NCI-H2081 (cell line): ENCODE data around the gene ACKR2.
A peak's percentile ranks its signal among the peaks of the same experiment; 100 is the strongest.

Experiments used
- DNase-seq, 2 experiments: peaks; one replicate each; lab custom pipeline; 2025; lab: John Stamatoyannopoulos, UW

Gene ACKR2

DNA sequence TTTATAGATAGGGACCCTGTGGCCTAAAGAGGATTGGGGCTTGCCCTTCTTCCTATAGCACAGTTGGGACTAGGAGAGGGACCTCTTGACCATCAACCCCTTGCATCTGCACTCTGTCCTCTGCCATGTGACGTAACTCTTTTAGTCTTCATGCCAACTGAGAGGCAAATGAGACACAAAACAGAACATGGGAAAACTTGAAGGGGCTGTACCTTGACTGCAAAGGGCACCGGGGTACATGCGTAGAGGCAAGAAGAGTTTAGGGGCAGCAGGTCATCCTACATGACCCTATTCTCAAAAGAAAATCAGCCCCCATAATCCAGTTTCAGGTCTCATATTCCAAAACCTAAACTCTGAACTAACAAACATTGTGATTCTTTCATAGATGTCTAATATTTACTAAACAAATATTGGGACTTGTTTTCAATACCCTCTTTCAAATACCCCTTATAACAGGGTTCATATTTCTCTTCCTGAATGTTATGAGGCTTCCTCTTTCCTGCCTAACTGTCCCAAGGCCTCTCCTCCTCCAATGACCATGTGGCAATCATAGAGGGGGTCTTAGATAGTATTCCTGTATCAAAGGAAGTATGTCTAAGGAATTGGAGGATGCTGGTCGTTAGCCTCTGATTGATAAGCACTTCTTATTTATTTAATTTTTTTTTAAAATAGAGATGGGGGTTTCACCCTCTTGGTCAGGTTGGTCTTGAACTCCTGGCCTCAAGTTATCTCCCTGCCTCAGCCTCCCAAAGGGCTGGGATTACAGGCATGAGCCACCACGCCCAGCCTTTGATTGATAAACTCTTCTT lies 20.6 kb downstream of the ACKR2 start:
- no peak for DNase-seq

DNA sequence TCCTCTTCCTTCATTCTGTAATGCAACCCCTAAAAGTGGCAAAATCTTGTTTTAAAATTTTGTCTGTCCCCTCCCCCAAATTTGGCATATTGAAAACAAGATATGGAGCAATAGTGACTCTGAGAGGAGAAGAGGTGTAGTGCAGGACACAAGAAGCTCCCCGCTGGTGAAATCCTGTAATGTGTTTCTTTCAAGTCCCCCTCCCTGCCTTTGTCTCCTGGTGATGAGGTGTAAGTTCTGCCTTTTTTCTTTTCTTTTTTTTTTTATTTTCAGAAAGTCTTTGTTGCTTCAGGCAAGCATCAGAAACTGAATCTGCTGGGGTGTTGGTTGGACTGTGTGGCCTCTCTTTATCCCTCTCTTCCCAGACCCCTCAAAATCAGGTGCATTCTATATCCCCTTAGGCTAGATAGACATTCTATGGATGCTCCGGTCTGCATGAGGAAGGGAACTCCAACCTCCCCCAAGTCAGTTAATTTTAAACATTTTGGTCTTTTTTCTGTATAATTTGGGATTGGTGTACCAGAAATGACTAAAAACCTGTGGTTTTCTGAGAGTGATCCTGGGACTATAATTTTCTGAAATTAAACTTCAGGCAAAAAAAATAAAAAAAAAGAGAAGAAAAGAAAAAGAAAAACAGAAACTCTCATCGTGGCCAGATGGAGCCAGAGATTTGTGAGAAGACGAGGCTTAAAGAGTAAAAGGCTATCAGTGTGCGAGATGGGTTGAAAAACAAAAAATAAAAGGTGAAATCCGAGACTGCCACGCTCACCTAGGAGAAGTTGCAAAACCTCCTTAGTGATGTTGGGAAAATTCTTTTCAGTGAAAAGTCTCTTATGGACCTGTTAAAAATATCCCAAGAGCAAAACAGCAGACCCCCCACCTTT lies 21.4 kb downstream of the ACKR2 start:
- peak; percentile 53 to 65 for DNase-seq

DNA sequence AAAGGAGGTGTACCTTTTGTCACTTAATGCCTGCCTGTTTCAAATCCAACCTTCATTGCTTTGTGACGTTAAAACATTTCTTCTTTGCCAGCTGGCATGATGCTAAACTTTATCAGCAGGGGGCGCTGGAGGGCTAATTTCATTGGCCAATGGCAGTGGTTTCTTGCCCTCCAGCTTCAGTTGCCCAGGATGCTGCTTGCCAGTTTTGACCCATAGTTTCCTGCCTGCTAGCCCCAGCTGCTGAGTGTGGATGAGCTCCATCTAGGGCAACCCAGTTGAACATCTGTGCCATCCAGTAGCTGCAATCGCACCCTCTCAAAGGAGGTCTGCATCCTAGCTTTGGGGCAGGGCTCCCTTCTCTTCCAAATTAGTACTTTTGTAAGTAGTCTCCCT lies 22.1 kb downstream of the ACKR2 start:
- peak; percentile 49 to 74 for DNase-seq

DNA sequence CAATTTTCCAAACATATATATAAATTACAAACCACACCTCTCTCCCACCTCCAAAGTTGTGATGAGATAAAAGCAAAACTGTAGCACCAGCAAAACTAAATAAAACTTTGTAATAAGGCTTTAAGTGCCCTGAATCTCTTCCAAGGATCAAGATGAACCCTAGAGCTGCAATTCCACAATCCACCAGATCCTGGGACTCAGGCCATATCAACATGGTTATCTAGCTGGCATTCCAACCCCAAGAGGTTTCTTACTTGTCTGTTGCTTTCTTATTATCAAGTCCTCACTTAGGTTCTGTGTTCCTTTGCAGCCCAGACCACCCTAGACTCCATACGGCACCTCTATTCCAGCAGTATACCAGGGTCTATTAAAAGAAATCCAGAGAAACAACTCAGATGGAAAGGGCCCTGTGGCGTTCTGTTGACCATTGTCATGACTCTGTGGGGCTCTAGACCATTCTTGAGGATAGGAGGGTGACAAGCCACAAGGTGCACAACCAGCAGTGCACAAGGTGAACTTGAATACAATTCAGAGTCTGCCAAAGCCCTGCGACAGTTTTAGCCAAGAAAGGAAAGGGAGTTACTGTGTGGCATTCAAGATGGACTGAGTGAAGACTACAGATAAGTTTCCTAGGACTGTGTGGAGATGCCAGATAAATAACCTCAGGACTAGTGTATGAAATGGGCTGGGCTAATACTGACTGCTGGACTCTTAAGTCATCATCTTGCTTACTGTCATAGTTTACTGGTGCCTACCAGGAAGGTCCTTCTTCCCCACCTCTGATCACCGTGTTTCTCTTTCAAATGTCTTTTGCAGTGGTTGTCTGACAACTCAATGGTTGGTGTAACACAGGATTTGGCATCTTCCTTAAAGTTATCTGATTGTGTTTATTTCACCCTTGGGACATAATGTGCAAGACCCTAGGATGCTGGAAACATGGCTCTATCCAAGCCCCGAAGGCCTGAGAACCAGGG lies 27.2 kb downstream of the ACKR2 start:
- DNase-seq = no peak

DNA sequence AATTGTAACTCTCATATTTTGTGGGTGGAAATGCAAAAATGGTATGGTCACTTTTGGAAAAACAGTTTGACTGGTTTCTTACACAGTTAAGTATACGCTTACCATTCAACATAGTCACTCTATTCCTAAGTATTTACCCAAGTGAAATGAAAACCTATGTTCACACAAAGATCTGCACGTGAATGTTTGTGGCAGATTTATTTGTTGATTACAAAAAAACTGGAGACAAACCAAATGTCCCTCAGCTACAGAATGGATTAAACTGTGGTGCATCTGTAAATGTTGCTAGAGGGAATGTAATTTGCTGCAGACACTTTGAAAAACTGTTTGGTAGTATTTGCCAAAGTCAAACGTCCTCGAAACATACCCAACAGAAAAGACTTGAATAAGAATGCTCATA lies 29.3 kb downstream of the ACKR2 start:
- DNase-seq = no peak

DNA sequence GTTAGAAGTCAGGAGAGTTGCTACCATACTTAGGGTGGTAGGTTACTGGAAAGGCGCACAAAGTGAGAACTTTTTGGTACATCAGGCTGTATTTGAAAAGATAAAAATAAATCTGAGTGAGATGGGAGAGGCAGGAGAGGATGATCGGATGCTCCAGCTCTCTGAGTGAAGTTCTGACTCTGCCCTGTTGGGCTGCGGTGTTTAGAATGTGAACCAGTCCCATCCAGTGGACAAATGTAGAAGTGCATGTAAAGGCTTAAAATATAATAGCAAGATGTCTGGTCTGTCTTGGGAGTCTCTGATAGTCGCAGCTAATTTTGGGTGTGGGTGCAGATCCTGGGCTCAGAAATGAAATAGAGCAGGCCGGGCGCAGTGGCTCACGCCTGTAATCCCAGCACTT lies 30.4 kb downstream of the ACKR2 start:
- DNase-seq = peak; percentile 10 to 54

DNA sequence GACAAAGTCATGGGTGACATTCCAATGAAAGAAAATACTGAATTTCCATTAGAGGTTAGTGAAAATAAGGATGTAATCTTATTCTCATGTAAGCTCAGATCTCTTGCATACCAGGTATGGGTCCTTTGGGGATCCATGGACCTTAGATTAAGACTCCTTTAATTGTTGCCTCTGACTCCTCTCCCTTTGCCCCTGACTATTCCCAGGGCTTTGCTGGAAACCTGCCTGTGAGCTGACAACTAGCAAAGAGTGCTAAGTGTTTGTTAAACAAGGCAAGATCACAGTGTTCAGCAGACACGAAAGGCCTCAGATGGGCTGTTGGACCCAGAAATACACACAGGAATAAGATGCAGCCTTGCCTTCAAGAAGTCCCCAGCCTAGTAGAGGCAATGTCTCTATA lies 32.1 kb downstream of the ACKR2 start:
- no peak for DNase-seq

DNA sequence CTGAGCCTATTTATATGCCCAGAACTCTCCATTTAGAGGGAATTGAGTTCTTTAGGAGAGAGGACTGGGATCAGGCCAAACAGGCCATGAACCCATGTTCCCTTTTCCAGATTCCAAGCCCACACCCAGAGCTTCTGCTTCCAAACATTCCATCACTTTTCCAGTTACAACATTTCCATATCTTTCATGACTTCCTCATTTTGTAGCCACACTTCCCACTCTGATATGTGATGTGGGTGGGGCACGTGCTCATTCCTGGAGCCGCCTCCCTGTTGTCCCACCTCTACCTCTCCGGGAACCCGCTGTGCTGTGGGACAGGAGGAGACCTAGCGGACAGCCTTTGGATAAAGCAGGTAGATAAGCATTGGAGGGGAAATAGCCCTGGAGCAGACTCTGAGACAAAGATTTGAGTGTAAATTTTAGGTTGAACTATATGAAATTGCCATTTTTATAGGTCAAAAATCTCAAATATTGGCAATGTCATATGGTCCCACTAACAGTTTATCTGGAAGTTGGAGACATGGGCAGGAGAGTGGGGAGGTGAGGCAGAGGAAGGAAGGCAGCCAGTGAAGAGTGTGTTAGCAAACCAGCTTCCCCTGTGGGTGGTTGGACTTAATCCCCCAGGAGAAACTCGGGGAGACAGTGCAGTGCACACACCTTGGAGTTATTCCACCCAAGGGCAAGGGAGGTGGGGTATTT lies 34.6 kb downstream of the ACKR2 start:
- DNase-seq = no peak

DNA sequence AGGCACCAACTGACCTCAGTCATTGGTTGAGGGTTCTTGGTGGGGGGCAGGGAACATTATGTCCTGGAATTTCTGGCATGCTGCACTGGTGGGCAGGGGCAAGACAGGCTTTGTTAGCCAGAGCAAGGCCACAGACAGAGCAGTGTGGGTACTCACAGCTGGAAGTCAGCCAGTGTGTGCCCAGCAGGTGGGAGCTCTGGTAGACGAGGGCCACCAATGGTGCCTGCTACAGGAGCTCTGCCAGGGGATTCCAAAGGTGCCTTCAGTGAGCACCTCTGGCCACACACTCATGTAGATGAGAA lies 35.1 kb downstream of the ACKR2 start:
- DNase-seq = no peak

DNA sequence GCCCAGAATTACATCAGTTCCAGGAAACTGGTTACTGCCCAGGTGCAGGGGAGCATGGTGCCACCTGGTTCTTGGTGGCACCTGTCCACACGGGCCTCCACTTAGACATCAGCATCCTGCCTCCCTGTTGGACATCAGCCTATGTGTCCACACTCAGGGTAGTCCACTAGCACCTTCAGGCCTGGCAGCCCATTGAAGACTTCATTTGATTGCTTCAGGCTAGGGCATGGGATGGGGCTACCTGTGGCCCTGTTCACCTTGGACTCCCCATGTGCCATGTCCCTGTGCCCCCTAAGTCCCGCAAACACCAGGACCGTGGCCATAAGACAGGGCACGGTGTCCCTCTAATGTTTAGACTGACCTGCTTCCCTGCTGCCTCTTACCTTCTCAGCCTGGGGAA lies 35.6 kb downstream of the ACKR2 start:
- no peak for DNase-seq

DNA sequence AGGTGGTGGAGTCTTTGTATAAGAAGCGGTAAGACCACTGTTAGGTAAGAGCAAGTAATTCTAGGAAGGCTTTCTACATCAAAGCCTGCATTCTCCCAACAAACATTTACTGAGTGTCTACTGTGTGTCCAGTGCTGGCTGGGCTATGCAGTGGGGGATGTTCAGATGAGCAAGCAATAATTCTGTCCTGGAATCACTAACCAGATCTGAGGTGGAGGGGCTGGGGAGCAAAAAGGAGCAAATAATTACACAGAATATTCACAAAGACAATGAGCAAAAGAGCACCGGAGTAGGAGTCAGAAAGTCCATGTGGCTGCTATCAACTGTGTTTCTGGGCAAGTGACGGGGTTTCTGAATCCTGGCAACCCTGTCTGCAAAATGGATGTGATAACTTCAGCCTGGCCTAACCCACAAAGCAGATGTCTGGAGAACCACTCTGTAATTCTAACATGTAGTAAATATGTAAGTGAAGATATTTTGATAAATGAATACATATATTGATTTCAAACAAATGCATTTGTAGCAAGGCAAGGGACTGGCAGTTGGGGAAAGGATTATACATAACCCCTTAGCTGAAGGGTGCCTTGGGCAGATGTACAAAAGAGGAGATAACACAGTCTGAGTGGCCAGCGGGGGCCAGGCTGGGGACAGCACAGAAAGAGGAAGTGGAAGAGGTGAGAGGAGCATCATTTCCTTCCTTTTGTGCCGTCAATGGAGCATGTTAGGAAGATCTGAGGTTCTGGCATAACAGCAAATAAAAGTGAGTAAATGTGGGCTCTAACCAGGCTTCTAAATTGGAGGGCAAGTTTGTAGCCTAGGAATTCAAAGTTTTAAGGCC lies 37.7 kb downstream of the ACKR2 start:
- no peak for DNase-seq

DNA sequence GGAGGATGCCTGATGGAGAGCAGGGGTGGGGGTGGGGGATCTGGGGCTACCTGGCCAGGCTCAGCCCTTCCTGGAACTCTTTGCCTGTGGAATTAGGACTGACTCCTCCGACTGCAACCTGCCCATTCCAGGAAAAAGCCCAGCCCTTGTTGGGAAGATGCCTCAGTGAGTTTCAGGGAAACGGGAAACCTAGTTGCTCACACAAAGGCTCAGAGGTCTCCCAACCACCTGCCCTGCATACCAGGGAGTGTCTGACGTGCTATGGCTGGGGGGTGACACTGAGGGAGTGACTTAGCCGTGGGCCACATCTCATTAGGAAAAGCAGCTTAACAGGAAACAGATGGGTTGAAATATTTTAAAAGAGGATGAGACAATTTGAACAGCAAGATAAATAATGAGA lies 38.5 kb downstream of the ACKR2 start:
- DNase-seq = no peak

DNA sequence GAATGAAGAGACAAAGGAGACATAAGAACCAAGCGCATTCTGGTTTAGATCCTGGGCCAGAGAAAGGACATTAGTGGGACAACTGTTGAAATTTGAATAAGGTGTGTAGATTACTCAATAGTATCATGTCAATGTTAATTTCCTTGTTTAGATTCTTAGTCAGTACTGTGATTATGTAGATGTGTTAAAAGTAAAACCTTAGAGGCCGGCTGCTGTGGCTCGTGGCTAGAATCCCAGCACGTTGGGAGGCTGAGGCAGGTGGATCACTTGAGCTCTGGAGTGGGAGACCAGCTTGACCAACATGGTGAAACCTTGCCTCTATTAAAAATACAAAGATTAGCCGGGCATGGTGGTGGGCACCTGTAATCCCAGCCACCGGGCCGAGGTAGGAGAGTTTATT lies 39.8 kb downstream of the ACKR2 start:
- DNase-seq = no peak

DNA sequence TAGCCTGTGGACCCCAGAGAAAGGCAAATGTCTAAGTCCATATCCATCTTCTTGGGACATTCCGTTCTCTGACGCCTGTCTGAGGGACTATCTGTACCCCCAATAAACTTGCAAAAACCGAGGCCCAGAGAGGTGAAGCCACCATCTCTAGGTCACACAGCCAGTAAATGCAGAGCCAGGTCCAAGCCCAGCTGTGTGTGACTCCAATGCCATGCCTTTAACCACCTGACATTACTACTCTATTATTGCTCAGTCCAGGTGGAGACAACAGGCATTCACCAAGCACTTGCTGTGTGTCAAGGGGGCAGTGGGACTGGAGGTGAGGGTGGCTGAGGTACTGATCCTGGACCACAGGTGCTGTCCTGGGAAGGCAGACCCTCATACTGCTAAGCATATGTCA lies 41.0 kb downstream of the ACKR2 start:
- DNase-seq = no peak

DNA sequence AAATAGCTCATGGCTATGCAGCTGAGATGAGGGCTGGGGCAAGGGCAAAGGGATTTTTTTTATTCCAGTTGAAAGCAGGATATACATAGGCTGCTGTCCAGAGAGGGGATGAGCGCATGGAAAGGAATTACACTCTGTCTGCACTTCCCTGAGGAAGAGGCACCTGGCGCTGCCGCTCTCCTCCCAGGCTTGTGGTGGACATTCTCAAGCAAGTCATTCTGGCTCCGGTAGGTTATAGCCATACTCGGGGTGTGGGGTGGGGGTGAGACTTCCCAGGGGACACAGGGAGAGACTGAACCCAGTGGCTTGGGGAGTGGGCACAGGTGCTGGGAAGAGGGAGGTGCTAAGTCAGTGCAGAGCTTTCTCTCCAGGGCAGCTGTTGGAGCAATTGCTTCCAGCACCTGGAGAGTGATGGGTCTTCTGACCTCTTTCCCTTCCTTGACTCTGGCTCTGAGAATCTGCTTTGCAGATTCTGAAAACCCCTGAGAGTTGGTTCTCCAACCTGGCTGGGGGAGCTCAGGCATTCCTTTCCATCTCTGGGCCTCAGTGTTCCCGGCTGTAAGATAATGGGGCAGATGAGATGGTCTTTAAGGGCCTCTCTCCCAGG lies 42.1 kb downstream of the ACKR2 start:
- no peak for DNase-seq

DNA sequence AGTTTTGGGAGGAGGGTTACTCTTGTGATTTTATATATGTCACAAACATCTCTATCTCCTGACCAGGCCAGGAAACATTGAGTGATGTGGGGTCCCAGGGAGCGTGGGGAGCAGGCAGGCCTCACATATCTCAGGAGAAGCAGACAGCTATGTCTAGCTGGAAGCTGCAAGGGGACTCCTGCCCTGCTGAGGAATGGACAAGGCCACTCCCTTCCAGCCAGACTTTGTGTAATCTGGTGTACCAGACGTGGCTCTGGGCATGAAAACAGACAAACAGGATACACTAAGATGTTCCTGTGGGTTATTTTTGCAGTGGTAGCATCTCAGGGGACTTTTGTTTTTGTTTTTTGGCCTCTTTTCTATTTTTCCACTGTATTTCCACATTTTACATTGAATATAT lies 43.2 kb downstream of the ACKR2 start:
- DNase-seq = no peak

DNA sequence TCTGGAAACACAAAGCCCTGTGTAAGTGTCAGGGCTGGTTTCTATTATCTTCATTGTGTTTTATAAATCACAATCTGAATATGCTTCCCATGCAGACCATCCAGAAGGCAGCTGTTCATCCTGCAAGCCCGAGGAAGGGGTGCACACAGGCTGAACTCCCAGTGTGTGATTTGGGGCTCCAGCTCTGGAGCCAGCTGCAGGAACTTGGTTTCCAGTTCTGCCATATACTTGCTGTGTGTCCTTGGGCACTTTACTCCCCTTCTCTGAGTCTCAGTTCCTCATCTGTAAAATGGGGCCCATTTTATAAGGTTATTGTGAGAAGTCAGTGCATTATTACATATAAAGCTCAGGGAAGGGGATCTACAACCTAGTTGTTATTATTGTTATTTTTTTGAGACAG lies 43.8 kb downstream of the ACKR2 start:
- DNase-seq = no peak

DNA sequence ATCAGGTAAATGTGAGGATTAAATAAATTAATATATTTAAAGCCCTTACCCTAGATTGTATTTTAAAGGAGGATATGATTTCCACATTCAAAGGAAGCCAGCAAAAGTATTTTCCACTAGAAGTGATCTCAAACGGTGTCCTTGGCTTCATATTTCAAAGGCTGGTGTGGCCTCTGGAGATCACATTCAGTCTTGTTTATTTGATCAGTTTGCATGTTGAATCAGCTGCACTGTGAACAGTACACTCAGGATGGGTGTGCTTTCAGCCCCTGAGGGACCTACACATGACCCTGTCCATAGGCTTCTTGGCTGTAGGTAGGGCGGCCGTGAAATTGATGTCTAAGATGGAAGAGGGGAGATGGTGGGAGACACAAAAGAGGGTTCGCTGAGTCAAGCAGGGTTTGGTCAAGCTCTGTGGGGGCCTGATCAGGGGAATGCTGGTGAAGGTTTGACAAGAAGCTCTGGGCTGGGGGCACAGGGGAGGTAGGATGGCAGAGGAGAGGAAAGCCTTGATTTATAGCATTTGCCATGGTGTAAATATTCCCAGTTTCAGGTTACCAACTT lies 44.6 kb downstream of the ACKR2 start:
- DNase-seq = no peak

DNA sequence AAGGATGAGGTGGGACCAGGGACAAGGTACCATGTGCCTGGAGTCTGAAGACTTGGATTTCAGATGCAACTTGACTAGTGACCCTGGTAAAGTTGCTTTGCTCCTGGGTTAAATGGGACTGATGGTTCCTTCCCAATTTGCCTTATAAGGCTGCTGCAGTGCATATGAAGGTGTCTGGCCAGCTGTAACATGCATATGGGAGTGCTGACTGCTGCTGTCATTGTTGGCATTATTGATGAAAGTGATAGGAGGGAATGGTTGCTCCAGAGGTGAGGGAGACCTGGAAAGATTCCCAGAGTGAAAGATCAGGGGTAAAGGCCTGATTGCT lies 45.9 kb downstream of the ACKR2 start:
- DNase-seq = no peak
